GM18499 (cell line): Measurements from ENCODE around the gene PPP6C.

ENCODE experiments used
- ATAC-seq: cut with Tn5 transposase; IDR thresholded peaks from one replicate; pipeline ENCODE4 v1.9.1; 2021; ENCODE audit warnings: moderate number of reproducible peaks; ENCODE audit not compliant: insufficient read depth, unreplicated experiment

PPP6C gene

GRCh38 chr9:125103770-125104460, 85.7 kb downstream of the PPP6C start:
- no peak for ATAC-seq

- no peak for ATAC-seq
Observed at GRCh38 chr9:125103021-125103420, 86.6 kb downstream of the PPP6C start.

- ATAC-seq, result no peak
Observed at GRCh38 chr9:125100822-125101221, 88.8 kb downstream of the PPP6C start.

GRCh38 chr9:125099816-125100215, 89.8 kb downstream of the PPP6C start:
- no peak for ATAC-seq
